Measurements from ENCODE around the gene OTOP3. TPM values are rescaled to one million over a fixed set of nuclear protein-coding genes. Genes with fewer than 3 reads are reported as not detected.
A peak's percentile ranks its signal among the peaks of the same experiment; 100 is the strongest.
"Not testable (repeated sequence)": the region's sequence is repeated elsewhere in the genome, so short reads cannot be mapped to it uniquely, and the experiment has no call there.

The OTOP3 gene
- total RNA-seq, 1 experiment from 2014 or later = not detected

DNA sequence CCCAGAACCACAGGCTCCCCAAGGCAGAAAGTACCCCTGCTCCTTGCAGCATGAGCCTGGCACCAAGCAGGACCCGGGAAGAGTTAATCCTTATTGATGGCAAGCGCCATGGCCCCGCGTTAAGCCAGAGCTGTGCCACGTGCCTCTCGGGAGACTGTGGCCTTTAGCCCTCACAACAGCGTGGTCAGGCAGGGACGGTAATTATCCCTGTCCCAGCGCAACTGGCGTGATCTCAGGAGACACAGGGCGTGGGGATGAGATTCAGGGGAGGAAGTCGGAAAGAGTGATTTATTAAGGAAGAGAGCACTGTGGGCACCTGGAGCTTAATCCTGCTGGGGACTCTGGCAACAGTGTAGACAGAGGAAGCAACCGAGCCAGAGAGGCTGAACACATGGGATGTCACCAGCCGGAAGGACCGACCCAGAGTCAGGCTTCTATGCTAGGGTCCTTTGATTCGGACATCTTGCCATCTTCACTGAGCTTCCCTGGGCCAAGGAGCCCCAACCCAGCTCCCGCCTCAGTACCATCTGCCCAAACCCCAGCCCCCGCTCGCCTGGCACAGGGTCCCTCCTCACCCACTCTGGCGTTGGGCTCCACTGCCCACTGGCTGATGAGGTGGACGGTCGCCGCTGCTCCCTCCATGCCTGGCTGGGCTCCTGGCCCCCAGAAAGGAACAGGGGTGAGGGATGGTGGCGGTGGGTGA, 16.9 kb downstream of the OTOP3 start:
- DNase-seq (ENCODE audit: low read depth, low spot score) = no peak
- in situ Hi-C loops (cut with HindIII; ENCODE audit: low pct_unique_long_range_greater_than_20kb, low sequenced_read_pairs) = no loop called here

DNA sequence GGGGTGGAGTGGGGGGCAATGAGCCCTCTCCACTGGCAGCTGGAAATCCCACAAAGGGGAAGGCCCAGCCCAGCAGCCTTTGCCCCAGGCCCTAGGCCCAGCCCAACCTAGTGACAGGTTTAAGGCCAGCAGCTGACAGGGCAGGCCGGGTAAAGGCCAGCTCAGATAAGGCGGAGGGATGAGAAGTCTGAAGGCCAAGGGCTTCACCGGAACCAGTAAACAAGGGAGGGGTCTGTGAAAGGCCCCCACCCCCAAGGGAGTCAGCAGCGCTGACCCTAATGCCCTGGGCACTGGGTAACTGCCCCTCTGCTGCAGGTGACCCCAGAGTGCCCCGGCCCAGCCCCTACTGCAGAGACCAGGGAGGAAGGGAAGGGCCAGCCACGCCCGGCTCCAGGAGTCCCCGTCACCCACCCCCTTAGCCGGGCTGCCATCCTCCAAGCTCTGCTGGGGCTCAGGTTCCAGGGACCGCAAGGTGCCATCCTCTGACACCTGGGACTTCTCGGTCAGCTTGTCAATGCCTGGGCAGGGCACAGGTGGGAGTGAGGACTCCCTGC, 17.5 kb downstream of the OTOP3 start:
- no peak for DNase-seq (ENCODE audit: low read depth, low spot score)
- in situ Hi-C loops (cut with HindIII; ENCODE audit: low pct_unique_long_range_greater_than_20kb, low sequenced_read_pairs) = no loop called here

DNA sequence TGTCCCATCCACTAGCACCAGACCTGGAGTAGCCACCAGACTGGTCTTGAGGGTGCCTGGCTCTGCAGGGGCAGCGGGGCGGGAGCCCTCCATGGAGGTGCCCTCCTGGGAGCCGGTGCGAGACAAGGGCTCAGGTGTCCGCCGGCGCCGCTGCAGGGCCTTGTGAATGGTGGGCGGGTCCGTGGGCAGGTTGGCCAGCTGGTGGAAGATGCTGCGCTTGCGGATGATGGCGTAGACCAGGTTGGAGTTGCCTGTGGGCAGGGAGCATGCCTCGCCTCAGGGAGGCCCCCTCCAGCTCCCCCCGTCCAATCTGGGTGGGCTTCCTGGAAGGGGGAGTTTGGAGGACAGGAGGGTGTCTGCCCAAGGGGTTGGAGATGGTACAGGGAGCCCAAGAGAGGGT, 18.4 kb downstream of the OTOP3 start:
- in situ Hi-C loops (cut with HindIII; ENCODE audit: low pct_unique_long_range_greater_than_20kb, low sequenced_read_pairs) = no loop called here
- no peak for DNase-seq (ENCODE audit: low read depth, low spot score)

DNA sequence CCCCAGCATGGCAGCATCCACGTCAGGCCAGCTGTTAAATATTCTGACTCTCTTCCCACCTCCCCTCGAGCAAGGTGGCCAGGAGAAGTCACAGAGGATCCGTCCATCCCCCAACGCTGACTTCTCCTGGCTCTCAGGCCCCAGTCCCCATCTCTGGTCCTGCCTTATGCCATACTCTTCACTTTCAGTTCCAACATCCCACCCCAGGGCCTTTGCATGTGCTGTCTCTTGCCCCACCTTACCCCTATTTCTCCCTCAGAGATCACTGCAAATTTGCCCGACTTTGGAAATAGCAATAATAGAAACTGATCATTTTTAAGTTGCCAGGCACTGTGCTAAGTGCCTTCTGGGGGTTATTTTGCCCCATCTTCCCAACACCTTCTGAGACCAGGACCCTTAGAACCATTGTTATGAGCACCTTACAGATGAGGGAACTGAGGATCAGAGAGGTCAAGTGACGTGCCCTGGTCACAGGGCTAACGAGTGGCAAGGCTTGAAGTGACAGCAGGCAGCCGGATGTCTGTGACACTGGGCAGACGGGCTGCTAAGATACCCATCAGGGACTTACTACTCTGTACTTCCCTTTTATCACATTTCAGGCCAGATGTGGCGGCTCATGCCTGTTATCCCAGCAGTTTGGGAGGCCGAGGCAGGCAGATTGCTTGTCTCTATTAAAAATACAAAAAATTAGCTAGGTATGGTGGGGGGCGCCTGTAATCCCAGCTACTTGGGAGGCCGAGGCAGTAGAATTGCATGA, 19.1 kb downstream of the OTOP3 start:
- in situ Hi-C loops (cut with HindIII; ENCODE audit: low pct_unique_long_range_greater_than_20kb, low sequenced_read_pairs) = no loop called here
- DNase-seq (ENCODE audit: low read depth, low spot score) = no peak

DNA sequence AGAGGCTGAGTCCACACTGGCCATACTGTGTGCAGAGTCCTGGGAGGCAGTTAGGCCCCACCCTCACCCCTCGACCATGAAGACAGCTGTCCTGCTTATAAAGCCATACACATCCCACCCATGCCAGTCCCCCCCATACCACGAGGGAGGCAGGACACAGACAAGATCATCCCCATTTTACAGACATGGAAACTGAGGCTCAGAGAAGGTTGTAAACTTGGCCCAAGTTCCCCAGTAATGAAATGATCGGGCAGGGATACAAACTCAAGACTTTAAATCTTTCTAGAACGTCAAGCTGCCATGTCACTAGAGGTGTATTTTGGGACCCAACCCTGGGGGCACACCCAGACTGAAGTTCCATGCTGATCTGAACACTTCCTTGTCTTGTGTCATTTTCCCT, 20.4 kb downstream of the OTOP3 start:
- in situ Hi-C loops (cut with HindIII; ENCODE audit: low pct_unique_long_range_greater_than_20kb, low sequenced_read_pairs) = no loop called here
- no peak for DNase-seq (ENCODE audit: low read depth, low spot score)

DNA sequence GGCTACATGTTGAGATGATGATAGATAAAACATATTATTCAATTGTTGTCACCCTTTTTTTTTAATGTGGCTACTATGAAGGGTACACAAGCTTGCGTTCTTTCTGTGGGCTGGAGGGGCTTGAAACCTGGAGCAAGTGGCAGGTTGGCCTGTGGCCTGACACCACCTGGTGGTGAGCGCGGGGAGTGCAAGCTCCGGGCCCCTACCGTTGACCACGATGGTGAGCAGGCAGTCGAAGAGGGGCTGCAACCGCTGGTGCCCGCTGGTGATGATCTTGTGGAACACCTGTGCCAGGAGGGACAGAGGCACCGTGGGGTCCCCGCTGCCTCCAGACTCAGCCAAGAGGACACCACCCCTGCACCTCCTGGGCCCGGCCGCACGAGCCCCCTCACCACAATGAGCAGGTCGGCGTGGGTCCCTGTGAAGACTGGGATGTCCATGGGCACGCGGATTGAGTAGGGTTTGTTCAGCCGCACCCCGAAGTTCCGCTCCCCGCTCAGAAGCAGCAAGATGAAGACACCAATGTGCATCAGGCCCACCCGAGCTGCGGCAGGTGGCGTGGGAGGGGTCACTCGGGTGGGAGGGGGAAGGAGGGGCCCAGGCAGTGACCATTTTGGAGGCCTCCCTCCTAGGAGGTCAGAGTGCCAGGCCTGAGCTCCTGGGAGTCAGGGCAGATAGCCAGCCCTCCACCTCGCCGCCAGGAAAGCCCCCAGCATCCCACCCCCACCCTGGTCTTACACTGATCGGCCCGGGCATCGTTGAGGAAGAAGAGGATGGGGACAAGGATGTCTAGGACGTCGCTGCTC, 22.4 kb downstream of the OTOP3 start:
- DNase-seq (ENCODE audit: low read depth, low spot score) = peak; percentile 79
- in situ Hi-C loops (cut with HindIII; ENCODE audit: low pct_unique_long_range_greater_than_20kb, low sequenced_read_pairs) = no loop called here

DNA sequence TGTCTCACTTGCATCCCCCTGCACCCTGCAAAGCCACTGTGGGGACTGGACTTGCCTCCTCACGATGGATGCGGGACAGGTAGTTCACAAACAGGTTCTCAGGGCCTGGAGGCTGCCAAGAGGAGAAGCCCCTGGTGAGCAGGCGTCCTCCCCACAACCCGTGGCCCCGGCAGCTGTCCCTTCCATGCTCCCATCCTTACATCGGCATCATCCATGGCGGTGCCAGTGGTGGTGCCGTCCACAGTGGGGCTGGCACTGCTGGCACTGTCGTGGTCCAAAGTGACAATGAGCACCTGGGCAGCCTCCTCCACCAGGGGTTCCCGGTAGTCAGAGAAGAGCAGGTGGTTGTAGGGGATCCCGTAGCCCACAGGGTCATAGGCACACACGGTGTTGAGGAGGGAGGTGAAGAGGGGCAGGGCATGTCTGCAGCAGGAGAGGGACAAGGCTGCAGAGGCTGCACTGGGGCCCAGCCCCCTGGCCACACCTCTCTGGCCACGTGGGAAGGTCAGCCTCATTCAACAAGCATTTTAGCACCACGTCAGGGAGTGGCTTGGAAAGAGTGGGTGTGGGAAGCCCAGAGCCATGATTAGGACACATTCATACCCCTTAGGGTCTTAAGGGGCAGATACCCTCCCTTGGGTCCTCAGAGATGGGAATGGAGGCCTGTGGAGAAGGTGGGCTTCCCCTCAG, 24.3 kb downstream of the OTOP3 start:
- in situ Hi-C loops (cut with HindIII; ENCODE audit: low pct_unique_long_range_greater_than_20kb, low sequenced_read_pairs) = no loop called here

DNA sequence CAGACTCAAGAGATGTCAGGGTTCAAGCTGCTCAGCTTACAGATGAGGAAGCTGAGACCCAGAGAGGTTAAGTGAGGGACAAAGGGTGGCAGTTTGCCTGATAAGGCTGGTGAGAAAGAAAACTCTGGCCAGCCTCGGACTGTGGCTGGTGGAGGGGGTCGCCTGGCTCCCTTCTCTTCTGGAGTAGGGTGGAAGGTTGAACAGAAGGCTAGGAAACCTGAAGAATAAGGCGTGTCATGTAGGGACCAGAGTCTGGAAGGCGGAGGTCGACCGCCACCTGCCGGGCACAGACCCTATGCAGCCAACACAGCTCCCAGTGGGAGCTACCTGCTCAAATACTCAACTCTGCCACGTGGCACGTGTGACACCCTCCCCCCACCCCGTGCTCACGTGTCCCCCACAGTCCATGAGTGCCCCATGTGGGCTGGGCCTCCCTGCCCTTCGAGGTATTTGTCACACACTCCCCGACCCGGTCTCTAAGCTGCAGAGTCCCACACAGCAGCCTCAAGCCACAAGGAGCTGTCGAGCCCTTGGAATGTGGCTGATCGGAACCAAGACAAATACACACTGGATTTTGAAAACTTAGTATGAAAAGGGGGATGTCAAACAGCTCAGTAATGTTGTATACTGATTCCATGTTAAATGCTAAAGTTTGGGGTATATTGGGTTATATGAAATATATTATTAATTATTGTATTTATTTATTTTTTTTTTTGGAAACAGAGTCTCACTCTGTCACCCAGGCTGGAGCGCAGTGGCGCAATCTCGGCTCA, 25.1 kb downstream of the OTOP3 start:
- in situ Hi-C loops (cut with HindIII; ENCODE audit: low pct_unique_long_range_greater_than_20kb, low sequenced_read_pairs) = no loop called here
- peak; percentile 84 for DNase-seq (ENCODE audit: low read depth, low spot score)

More for the DNA sequence above, 24.3 kb downstream of the OTOP3 start:
- DNase-seq (ENCODE audit: low read depth, low spot score) = peak; percentile 45

DNA sequence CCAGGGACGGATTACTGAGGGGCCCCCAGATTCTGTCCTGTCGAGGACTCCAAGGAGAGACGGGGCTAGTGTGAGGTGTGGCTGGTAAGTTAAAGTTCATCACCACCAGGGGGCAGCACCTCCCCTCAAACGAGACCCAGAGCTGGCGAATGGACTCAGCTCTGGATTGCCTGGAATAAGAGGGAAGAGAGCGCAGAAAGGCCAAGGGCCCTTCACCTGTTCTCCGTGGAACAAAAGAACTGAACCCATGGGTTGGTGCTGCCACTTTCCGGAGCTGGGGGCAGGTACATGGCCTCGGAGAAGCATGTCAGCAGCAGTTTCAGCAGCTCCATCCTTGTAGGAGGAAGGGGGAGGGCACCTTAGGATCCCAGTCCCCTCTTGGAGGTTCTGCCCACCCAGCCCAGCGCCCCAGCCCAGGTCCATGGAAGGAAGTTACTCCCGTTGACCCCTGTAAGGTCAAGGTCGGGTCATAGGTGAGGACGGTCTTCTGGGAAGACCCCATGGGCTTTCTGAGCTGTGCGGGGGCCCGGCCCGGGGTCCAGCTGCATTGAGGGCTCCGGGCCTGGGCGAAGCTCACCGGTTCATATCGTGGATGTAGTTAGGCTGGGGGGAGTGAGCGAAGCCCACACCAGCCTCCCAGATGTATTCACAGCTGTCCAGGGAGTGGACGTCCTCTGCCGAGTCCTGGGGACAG, 26.1 kb downstream of the OTOP3 start:
- in situ Hi-C loops (cut with HindIII; ENCODE audit: low pct_unique_long_range_greater_than_20kb, low sequenced_read_pairs) = no loop called here
- peak; percentile 94 for DNase-seq (ENCODE audit: low read depth, low spot score)

DNA sequence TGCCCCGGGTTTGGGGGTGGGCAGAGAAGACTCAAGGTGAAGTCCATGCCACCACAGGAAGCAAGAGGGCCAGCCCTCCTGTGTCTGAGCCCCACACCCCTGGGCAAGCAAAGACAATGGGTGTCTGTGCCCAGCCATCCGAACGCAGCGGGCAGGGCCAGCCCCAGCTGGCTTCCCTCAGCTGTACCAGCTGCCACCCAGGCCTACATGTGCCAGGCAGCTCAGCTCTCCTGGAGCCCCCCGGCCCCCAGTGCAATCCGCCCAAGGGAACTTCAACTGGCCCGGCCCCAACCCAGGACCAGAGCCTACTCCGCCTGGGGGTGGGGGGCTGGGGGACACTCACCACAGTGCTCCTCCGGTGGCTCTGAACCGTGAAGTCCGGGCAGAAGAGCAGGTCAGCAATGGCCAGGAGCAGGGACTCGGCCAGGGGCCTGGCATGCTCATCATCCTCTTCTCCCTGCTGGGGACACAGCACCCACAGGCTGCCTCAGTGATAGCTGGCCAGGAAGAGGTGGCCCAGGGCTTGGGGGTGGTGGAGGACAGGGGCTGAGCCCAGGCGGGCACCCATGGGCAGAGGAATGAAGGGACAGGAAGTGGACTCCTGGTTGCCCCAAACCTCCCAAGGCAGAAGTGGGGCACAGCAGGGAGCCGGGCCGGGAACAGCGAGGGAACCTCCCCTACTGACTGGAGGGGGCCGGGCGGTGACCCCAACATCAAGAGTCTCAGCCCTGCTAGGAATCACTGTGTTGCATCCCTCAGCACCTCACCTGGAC, 27.1 kb downstream of the OTOP3 start:
- DNase-seq (ENCODE audit: low read depth, low spot score) = no peak
- in situ Hi-C loops (cut with HindIII; ENCODE audit: low pct_unique_long_range_greater_than_20kb, low sequenced_read_pairs) = no loop called here

DNA sequence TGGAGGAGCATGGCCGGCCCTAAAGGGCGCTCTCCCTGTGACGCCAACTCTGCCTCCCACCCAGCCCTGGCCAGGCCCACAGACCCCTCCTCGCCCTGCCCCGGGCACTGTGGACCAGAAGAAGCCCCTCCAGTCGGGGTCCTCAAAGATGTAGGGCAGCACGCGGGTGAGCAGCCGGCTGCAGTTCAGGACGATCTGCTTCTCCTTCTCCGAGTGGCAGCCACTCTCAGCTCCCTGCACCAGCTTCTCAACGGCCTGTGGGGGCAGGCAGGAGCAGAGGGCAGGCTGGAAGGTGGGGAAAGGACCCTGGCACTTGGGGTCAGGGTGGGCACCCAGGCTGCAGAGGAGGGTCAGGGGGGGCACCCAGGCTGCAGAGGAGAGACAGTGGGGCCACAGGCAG, 28.0 kb downstream of the OTOP3 start:
- DNase-seq (ENCODE audit: low read depth, low spot score) = no peak
- in situ Hi-C loops (cut with HindIII; ENCODE audit: low pct_unique_long_range_greater_than_20kb, low sequenced_read_pairs) = no loop called here

DNA sequence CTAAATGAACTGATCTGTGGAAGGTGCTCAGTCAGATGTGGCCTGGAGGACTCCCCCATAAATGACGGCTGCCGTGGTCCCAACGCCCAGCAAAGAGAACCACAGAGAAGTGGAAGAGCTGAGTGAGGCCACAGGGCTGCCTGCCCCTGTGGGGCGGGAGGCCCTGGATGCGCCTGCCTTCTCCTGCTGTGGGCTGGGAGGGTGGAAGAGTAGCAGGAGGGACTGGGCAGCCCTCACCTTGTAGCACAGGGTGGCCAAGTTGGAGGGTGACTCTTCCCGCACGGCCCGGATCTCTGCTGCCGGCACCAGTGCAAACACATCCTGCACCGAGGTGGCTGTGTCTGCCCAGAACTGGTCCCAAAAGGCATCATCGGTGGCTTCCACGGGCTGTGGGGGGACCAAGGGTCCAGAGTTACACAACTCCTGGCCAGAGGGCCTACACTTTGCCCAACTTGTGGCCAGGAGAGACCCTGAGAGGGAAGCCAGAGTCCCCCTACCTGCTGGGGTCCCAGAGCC, 28.6 kb downstream of the OTOP3 start:
- DNase-seq (ENCODE audit: low read depth, low spot score) = no peak
- in situ Hi-C loops (cut with HindIII; ENCODE audit: low pct_unique_long_range_greater_than_20kb, low sequenced_read_pairs) = no loop called here

DNA sequence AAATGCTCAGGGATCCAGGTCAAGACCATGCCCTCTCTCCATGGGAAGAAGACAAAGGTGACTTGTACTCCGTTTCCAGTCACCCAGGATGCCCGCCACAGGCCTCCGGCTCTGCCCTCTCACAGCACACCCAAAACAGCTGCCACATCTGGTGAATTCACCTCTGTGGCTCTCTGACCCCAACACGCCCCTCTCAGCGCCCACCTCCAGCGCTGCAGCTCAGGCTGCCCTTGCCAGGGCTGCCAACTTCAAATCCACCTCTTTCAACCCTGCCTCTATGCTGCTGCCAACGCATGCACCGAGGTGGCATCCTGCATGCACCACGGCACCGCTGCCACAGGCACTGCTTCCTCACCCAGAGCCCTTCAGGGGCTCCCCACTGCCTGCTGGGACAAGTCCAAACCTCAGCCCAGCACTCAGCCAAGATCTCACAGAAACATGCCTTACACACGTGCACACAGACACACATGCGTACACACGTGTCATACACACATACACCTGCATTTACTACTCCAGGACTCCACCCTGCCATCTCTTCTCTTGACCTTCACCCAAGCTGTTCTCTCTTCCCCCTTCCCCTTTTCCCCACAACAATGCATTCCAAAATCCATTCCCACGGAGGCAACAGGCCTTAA, 29.4 kb downstream of the OTOP3 start:
- no peak for DNase-seq (ENCODE audit: low read depth, low spot score)
- in situ Hi-C loops (cut with HindIII; ENCODE audit: low pct_unique_long_range_greater_than_20kb, low sequenced_read_pairs) = no loop called here

DNA sequence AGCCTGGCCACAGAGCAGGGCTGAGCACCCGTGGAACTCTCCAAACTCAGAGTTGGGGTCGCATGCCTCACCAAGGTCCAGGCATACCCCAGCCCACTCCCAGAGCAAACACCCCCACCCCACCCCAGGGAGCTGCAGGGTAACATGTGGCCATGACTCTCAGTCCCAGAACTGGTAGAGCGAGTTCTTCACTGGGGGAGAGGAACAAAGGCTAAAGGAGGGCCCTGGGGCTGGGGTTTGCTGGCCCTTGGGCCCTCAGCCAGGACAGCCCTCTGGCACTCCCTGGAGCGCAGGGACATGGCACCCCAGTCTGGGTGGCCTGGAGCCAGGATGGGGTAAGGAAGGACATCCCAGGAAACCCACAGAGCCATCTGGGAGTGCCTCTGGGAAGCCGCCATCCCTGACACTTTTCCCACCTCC, 32.7 kb downstream of the OTOP3 start:
- DNase-seq (ENCODE audit: low read depth, low spot score) = no peak
- in situ Hi-C loops (cut with HindIII; ENCODE audit: low pct_unique_long_range_greater_than_20kb, low sequenced_read_pairs) = no loop called here

DNA sequence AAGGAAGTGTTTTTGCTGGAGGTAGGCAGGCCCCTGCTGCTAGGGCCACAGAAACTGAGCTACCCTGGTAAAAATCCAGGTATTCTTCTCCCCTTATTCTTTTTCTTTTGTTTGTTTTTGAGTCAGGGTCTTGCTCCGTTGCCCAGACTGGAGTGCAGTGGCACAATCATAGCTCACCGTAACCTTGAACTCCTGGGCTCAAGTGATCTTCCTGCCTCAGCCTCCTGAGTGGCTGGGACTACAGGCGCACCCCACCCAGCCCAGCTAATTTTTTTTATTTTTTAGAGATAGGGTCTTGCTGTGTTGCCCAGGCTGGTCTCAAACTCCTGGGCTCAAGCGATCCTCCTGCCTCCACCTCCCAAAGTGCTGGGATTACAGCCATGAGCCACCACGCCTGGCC, 33.8 kb downstream of the OTOP3 start:
- not testable (repeated sequence) for DNase-seq (ENCODE audit: low read depth, low spot score)

More for the DNA sequence above, 33.8 kb downstream of the OTOP3 start:
- in situ Hi-C loops (cut with HindIII; ENCODE audit: low pct_unique_long_range_greater_than_20kb, low sequenced_read_pairs) = not testable (repeated sequence)
